Neutrophil (primary cell): Measurements from ENCODE around the gene ATP6V1E1.

Source experiments
- H3K27ac ChIP-seq: fragments of 200-600 bp; sonication (generic); 2 replicates; pipeline ENCODE4 v1.5.1; 2016; ENCODE audit warnings: mild to moderate bottlenecking, moderate library complexity
- H3K27me3 ChIP-seq: fragments of 200-600 bp; sonication (generic); 2 replicates; pipeline ENCODE4 v1.6.0; 2016; ENCODE audit warnings: mild to moderate bottlenecking
- H3K36me3 ChIP-seq: fragments of 200-600 bp; sonication (generic); 2 replicates; pipeline ENCODE4 v1.5.1; 2017
- H3K4me1 ChIP-seq, 2 experiments: fragments of 200-600 bp in 1 of 2; sonication (generic) in 1 of 2; 1 replicate in 1 of 2; 2 replicates in 1 of 2; pipeline versions ENCODE4 v1.5.1 to v1.6.1; 2013 to 2016; ENCODE audit warnings: low read depth in 1 of 2, low read length in 1 of 2, mild to moderate bottlenecking in 1 of 2, moderate library complexity in 1 of 2; ENCODE audit not compliant: control insufficient read depth in 1 of 2, insufficient read depth in 1 of 2
- H3K4me3 ChIP-seq, 2 experiments: fragments of 200-600 bp in 1 of 2; sonication (generic) in 1 of 2; 1 replicate in 1 of 2; 2 replicates in 1 of 2; pipeline ENCODE4 v1.5.1; 2013 to 2016; ENCODE audit warnings: low read depth in 1 of 2, low read length in 1 of 2, mild to moderate bottlenecking in 1 of 2, moderate library complexity in 1 of 2
- H3K9me3 ChIP-seq: fragments of 200-600 bp; sonication (generic); 2 replicates; pipeline ENCODE4 v1.5.1; 2016
- TF ChIP-seq, protein P1 (sequence below): fragments of 200-600 bp; sonication (generic); IDR thresholded peaks from 2 replicates; pipeline ENCODE4 v1.5.1; 2016; ENCODE audit warnings: antibody characterized with exemption

The ATP6V1E1 gene

DNA sequence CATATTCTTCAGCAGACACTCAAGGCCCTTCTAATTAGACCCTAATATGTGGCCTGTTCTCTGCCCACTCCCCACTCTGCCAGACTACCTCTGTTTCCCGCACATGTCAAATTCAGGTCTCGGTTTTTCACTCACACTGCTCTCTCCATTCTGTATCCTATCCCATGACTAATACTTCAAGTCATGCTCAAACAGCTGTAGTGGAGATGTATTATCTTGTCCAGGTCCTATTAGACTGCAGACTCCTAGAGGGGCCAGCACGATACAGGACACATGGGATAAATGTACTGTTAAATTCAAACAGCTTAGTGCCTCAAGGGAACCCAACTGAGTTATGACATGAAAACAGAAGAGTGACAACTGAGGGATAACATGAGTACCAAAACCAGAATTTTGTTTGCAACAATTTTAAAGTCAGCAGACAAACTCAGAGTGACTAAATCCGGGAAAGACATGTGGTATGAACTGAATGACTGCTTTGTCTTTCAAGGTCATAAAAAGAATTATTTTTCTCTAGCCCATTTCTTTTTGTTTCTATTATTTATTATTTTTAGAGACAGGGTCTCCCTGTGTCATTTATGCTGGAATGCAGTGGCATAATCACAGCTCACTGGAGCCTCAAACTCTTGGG, 20.5 kb downstream of the ATP6V1E1 start:
- Histone ChIP-seq H3K9me3 (no peaks in the 10 kb centered on the region), H3K4me1 (peaks cover 0 to 11% of the 10 kb centered on the region in 2 experiments), H3K27me3 (no peaks in the 10 kb centered on the region), H3K27ac (no peak overlapping the region), H3K4me3 (no peak overlapping the region), H3K36me3 (peaks cover 67% of the 10 kb centered on the region)
- TF ChIP-seq, protein P1, sequence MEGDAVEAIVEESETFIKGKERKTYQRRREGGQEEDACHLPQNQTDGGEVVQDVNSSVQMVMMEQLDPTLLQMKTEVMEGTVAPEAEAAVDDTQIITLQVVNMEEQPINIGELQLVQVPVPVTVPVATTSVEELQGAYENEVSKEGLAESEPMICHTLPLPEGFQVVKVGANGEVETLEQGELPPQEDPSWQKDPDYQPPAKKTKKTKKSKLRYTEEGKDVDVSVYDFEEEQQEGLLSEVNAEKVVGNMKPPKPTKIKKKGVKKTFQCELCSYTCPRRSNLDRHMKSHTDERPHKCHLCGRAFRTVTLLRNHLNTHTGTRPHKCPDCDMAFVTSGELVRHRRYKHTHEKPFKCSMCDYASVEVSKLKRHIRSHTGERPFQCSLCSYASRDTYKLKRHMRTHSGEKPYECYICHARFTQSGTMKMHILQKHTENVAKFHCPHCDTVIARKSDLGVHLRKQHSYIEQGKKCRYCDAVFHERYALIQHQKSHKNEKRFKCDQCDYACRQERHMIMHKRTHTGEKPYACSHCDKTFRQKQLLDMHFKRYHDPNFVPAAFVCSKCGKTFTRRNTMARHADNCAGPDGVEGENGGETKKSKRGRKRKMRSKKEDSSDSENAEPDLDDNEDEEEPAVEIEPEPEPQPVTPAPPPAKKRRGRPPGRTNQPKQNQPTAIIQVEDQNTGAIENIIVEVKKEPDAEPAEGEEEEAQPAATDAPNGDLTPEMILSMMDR = no peak

- peaks cover 0 to 11% of the 10 kb centered on the region in 2 experiments for H3K4me1 ChIP-seq
- no peak overlapping the region for H3K4me3 ChIP-seq
- TF ChIP-seq, protein P1 = no peak
- H3K27me3 ChIP-seq = no peaks in the 10 kb centered on the region
- peaks cover 61% of the 10 kb centered on the region for H3K36me3 ChIP-seq
- H3K27ac ChIP-seq = peak overlapping the region; percentile 57
- no peaks in the 10 kb centered on the region for H3K9me3 ChIP-seq
These were observed 22.1 kb downstream of the ATP6V1E1 start for GRCh38 chr22:17606496-17606895.

- no peak overlapping the region for H3K27ac ChIP-seq
- TF ChIP-seq, protein P1 = no peak
These were observed 24.9 kb downstream of the ATP6V1E1 start for GRCh38 chr22:17603668-17604067.

DNA sequence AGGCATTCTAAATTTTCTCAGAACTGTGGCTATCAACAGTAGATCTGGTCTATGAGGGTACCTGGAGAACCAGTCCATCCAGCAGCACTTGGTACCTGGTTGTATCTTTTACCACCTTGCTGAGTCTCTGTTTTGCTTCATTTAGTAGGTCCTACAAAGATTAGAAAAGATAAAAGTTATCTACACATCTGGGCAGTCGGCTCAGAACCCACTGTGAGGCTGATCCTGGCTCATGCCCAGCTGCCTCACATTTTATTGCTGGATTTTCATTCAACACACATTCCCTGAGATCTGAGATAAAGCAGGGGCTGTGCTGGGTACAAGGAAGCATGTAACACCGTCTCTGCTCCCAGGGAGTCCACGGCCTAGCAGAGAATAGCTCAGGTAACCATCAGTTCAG, 27.5 kb downstream of the ATP6V1E1 start:
- Histone ChIP-seq H3K27ac (no peak overlapping the region), H3K4me1 (peaks cover 0 to 3% of the 10 kb centered on the region in 2 experiments), H3K27me3 (no peaks in the 10 kb centered on the region), H3K4me3 (no peak overlapping the region), H3K36me3 (peaks cover 68% of the 10 kb centered on the region), H3K9me3 (no peaks in the 10 kb centered on the region)
- TF ChIP-seq, protein P1 = no peak

More at GRCh38 chr22:17603668-17604067, 24.9 kb downstream of the ATP6V1E1 start:
- peaks cover 65% of the 10 kb centered on the region for H3K36me3 ChIP-seq
- peaks cover 0 to 11% of the 10 kb centered on the region in 2 experiments for H3K4me1 ChIP-seq
- no peak overlapping the region for H3K4me3 ChIP-seq
- H3K9me3 ChIP-seq = no peaks in the 10 kb centered on the region
- no peaks in the 10 kb centered on the region for H3K27me3 ChIP-seq

- TF ChIP-seq, protein P1 = no peak
- Histone ChIP-seq H3K4me3 (no peak overlapping the region), H3K9me3 (no peaks in the 10 kb centered on the region), H3K36me3 (peaks cover 94% of the 10 kb centered on the region), H3K27ac (no peak overlapping the region), H3K4me1 (no peaks in the 10 kb centered on the region), H3K27me3 (no peaks in the 10 kb centered on the region)
These were observed 30.2 kb downstream of the ATP6V1E1 start for GRCh38 chr22:17598318-17598717.
